ENCODE results near the gene MYRIP. TPM values are rescaled to one million over a fixed set of nuclear protein-coding genes. Genes with fewer than 3 reads are reported as not detected.

The MYRIP gene
- total and polyA plus RNA-seq, 3 donors from 2014 or later, result 2.4 to 5.8 (median 4.8) TPM

DNA sequence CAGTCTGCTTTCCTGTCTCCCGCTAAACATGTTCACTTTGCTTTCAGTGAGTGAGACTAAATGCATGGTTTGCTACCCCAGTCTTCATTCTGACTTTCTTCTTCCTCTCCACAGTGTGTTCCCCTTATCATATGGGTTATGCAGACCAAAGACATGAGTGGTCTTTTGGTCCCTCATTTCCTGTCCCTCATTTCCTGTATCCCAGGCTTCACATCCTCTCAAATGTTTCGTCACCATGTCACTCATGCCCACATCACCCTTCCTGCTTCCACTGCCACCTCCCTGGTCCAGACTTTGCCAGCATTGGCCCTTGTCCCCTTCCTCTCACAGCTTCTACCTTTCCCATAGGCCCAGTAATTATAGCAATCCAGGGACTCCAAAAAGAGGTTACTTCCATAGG is 209.0 kb downstream of the MYRIP start:
- intact Hi-C loops (cut with DNase I; ENCODE audit: low total_unique reads), result no loop called here
- 95 to 97% methylated on average over 2 of the region's 2 CpGs for WGBS, 2 donors

DNA sequence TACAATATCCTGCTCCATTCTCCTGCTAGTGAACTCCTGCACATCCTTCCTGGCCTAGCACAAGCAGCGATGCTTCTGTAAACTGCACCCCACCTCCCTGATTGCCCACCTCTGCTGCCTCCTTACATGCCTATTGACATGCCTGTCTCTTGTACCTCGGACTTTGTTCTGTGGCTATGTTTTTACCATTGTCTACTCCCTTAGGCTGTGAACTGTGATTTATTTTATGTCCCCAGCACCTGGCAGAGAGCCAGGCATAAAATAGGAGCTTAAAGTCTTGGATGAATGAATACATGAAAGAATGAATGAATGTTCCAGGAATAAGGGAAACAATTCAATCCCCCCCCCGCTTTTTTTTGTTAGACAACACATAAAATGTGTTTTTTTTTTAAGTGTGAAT is 210.0 kb downstream of the MYRIP start:
- Histone ChIP-seq H3K9me3 (no peaks in the 10 kb centered on the region), H3K27ac (no peak overlapping the region), H3K4me1 (no peaks in the 10 kb centered on the region), H3K4me3 (no peak overlapping the region), H3K27me3 (no peaks in the 10 kb centered on the region), H3K36me3 (ENCODE audit: low read depth, missing control alignments) (no peaks in the 10 kb centered on the region)
- TF ChIP-seq, protein P1, sequence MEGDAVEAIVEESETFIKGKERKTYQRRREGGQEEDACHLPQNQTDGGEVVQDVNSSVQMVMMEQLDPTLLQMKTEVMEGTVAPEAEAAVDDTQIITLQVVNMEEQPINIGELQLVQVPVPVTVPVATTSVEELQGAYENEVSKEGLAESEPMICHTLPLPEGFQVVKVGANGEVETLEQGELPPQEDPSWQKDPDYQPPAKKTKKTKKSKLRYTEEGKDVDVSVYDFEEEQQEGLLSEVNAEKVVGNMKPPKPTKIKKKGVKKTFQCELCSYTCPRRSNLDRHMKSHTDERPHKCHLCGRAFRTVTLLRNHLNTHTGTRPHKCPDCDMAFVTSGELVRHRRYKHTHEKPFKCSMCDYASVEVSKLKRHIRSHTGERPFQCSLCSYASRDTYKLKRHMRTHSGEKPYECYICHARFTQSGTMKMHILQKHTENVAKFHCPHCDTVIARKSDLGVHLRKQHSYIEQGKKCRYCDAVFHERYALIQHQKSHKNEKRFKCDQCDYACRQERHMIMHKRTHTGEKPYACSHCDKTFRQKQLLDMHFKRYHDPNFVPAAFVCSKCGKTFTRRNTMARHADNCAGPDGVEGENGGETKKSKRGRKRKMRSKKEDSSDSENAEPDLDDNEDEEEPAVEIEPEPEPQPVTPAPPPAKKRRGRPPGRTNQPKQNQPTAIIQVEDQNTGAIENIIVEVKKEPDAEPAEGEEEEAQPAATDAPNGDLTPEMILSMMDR (IDR thresholded peaks at IDR 0.05), result no peak
- intact Hi-C loops (cut with DNase I; ENCODE audit: low total_unique reads), result no loop called here
- 71 to 81% methylated on average over 3 of the region's 3 CpGs for WGBS, 2 donors
- no peak for DNase-seq

More for the DNA sequence above, 209.0 kb downstream of the MYRIP start:
- no peak overlapping the region for H3K4me3 ChIP-seq
- DNase-seq, result no peak
- H3K36me3 ChIP-seq (ENCODE audit: low read depth, missing control alignments), result no peaks in the 10 kb centered on the region
- H3K4me1 ChIP-seq, result no peaks in the 10 kb centered on the region
- H3K27ac ChIP-seq, result no peak overlapping the region
- no peaks in the 10 kb centered on the region for H3K27me3 ChIP-seq
- TF ChIP-seq, protein P1 (IDR thresholded peaks at IDR 0.05), result no peak
- no peak for TF ChIP-seq POLR2A (IDR thresholded peaks at IDR 0.05)
- H3K9me3 ChIP-seq, result no peaks in the 10 kb centered on the region

DNA sequence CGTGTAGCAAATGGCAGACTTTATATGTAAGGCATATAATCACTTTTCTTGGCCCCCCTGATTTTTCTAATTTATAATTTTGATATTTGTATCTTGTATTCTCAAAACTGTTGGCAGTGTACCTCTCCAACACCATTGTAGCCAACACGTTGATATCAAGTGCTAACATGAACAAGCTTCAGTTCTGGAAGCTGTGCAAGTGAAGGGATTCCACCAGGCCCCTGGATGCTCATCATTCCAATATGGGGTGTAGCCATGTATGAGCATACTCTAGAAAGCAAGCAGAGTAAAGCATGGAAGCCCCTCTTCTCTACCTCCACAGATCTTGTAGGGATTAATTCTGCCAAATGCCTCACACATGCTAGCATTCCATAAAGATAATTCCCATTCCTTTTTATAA is 211.3 kb downstream of the MYRIP start:
- H3K27me3 ChIP-seq, result no peaks in the 10 kb centered on the region
- TF ChIP-seq, protein P1 (IDR thresholded peaks at IDR 0.05), result no peak
- no peak overlapping the region for H3K4me3 ChIP-seq
- no peaks in the 10 kb centered on the region for H3K4me1 ChIP-seq
- no peak for DNase-seq
- 77 to 82% methylated on average over 2 of the region's 2 CpGs for WGBS, 2 donors
- no peak overlapping the region for H3K27ac ChIP-seq
- H3K9me3 ChIP-seq, result no peaks in the 10 kb centered on the region
- H3K36me3 ChIP-seq (ENCODE audit: low read depth, missing control alignments), result no peaks in the 10 kb centered on the region
- intact Hi-C loops (cut with DNase I; ENCODE audit: low total_unique reads), result no loop called here

DNA sequence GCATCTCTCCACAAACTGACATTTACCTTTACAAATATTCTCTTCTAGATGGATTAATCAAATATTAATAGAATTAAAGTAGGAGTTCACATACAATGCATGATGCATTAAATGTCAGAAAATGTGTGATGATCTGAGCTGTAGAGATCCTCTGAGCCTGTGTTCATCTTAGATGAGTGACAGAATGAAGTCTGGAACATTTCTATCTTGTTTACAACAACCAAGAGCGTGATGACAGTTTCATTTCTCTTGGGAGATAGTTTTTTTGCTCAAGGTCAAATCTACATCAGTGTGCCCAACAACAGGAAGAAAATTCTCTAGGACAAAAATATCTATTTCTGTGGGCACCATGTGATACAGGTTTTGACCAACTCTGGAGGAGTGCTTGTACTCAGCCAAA is 211.9 kb downstream of the MYRIP start:
- Histone ChIP-seq H3K27ac (no peak overlapping the region), H3K36me3 (ENCODE audit: low read depth, missing control alignments) (no peaks in the 10 kb centered on the region), H3K9me3 (no peaks in the 10 kb centered on the region), H3K27me3 (no peaks in the 10 kb centered on the region), H3K4me3 (no peak overlapping the region), H3K4me1 (no peaks in the 10 kb centered on the region)
- intact Hi-C loops (cut with DNase I; ENCODE audit: low total_unique reads), result no loop called here
- no peak for TF ChIP-seq POLR2A (IDR thresholded peaks at IDR 0.05)
- TF ChIP-seq, protein P1 (IDR thresholded peaks at IDR 0.05), result no peak
- DNase-seq, result no peak
- 54 to 67% methylated on average over 1 of the region's 1 CpG for WGBS, 2 donors

DNA sequence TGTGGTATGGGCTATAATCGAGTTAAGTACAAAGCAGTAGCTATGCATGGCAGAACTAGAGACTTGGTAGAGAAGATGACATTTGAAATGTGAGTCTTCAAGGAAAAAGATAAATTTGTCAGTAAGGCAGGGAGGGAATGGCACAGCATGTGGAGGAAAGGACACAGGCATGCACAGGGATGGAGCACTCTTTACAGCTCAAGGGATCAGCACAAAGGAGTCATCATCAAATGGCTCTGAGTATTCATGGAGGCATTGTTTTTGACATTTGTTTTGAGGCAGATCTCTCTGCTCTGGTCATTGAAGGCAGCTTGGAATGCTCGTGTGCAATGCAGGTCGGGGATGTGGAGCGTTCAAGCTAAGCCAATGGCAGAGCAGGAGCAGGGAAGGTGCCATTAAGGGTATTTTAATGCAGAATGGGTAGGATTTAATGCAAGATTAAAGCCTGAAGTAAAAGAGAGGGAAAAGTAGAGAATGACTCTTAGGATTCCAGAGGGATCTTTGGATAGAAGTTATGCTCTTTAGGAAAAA is 213.0 kb downstream of the MYRIP start:
- intact Hi-C loops (cut with DNase I; ENCODE audit: low total_unique reads), result no loop called here
- DNase-seq, result no peak
- H3K9me3 ChIP-seq, result no peaks in the 10 kb centered on the region
- H3K27ac ChIP-seq, result no peak overlapping the region
- no peak overlapping the region for H3K4me3 ChIP-seq
- WGBS, 2 donors, result 82 to 85% methylated on average over 4 of the region's 4 CpGs
- H3K36me3 ChIP-seq (ENCODE audit: low read depth, missing control alignments), result no peaks in the 10 kb centered on the region
- H3K4me1 ChIP-seq, result no peaks in the 10 kb centered on the region
- TF ChIP-seq POLR2A (IDR thresholded peaks at IDR 0.05), result no peak
- TF ChIP-seq, protein P1 (IDR thresholded peaks at IDR 0.05), result no peak
- no peaks in the 10 kb centered on the region for H3K27me3 ChIP-seq

Measured in testis (tissue), 3 donors.